Right kidney (tissue), 1 donor: Measurements from ENCODE around the gene ZNF232.
A peak's percentile ranks its signal among the peaks of the same experiment; 100 is the strongest.
"Not testable (repeated sequence)": the region's sequence is repeated elsewhere in the genome, so short reads cannot be mapped to it uniquely, and the experiment has no call there.

ENCODE experiments used
- DNase-seq: peaks from one replicate; pipeline ENCODE4 v3.0.0-alpha.2; 2016

The ZNF232 gene

DNA sequence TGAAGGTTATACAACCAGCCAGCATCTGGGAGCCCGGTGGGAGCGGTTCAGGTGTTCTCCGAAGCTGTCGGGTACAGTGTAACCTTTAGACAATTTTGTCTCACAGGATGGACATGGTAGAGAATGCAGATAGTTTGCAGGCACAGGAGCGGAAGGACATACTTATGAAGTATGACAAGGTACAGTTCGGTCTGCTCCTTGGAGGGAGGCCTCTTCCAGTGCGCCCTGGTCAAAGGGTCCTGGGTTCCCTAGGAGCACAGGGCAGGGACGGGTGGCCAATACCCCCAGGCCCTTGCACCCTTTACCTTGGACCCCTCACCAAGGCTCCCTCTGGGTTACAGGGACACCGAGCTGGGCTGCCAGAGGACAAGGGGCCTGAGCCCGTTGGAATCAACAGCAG lies 18.6 kb upstream of the ZNF232 start:
- not testable (repeated sequence) for DNase-seq

DNA sequence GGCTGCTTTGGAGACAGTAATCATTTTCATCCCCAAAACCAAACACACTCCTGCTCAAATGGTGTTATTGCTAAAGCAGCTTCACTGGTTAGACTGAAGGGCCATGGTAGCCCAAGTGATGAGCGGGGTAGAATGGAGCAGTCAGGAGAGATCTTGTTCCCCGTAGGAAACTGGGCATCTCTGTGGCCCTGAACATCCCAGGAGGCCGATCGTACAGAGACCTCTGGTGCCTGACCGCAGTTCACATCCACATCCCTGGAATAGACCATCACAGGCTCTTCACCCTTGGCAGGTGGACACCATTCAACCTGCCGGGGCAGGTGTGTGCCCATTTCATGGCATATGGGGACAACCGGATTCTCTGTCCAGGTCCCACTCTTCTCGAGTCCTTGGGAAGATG lies 18.1 kb upstream of the ZNF232 start:
- DNase-seq: not testable (repeated sequence)

DNA sequence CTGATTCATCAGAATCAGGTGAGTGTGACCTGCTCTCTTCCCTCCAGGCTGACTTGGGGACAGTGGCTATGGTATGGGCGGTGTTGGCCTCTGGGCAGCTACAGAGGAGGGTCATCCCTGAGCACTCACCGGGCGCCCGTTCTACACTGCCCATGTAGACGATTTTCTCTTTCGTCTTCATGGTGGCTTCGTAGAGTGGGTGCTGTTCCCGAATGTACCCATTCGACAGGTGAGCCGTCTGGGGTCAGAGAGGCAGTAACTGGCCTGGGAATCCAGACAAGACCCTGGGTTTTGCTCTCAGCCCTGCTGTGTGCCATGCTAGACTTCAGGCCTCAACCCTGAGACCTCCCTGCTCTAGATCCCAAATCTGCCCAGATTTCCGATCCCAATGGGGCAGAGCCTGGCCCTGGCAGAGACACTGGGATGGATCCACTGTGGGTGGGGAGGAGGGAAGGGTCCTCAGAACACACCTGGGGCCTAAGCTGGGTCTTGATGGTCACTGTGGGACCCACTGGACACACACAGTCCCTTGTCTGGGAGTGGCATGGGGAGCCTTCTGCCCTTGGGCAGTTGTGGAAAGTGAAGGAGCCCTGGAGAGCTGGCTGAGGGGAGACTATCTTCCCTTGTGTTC lies 17.3 kb upstream of the ZNF232 start:
- no peak for DNase-seq

DNA sequence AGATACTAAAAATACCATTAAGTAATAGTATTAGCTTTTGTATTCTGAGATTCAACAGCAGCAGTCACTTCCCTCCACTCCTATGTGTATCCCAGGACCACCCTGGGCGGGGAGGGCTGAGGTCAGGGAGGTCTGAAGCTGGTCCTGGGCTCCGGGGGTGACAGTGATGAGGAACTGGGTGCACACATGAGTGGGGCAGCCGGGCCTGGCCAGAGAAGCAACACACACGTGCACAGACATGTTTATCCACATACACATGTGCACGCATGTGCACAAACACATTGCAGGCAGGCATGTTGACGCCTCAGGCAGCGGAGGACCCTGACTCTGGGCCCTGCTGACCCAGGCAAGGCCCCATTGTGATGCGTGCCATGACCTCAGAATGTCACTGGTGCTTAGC lies 16.7 kb upstream of the ZNF232 start:
- not testable (repeated sequence) for DNase-seq

DNA sequence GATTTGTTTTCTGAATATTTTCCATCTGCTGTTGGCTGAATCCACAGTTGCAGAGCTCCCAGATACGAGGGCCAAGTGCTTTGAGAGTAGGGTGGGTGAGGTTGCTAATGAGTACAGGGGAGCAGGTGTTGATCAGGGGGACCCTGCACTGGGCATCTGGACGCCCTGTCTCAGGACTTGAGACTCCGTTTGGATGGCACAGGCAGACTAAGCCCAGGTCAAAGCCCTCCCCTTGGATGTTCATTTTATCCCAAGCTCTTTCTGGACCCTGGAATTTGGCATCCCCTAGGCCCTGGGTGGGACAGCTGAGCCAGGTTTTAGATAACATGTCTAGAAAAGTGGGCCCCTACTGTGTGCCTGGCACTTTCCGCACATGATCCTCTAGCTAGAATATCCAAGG lies 16.2 kb upstream of the ZNF232 start:
- no peak for DNase-seq

DNA sequence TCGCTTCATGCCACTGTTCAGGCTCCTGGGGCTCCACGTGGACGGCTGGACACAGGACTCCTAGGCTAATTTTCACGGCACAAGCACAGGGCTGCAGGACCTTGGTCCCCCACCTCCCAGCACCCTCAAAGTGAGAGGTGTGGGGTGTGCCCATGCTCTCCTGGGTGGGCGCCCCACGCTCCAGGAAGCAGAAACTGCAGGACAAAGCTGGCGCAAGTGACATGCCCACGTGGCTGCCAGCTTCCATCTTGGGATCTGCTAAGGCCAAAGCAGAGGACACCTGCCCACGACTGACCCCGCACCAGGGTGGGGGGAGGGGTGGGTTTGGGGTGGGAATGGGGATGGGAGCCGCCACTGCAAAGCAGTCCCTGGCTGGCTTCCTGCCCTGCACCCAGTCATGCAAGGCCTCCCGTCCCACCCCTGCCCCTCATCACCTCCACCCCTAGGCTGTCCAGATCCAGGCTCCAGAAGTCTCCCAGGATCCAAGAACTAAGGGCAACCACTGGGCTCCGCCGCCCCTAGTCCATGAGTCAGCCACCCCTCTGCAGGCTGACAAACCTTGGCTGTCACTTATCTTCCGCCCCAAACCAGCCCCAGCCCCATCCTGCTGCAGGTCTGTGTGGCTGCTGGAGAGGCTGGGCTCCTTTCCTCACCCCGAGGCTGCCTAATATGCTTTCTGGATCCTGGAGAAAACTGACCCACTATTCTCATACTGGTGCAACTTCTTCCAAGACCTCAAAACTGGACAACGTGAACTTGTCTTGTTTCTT lies 15.2 kb upstream of the ZNF232 start:
- no peak for DNase-seq

DNA sequence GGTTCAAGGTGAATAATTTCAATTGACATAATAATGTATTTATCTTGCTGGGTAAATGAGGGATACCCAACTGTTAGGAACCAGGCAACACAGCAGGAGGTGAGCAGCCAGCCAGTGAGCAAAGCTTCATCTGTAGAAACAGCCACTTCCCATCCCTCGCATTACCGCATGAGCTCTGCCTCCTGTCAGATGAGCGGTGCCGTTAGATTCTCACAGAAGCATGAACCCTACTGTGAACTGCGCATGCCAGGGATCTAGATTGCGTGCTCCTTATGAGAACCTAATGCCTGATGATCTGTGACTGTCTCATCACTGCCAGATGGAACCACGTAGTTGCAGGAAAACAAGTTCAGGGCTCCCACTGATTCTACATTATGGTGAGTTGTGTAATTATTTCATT lies 13.2 kb upstream of the ZNF232 start:
- DNase-seq: not testable (repeated sequence)

DNA sequence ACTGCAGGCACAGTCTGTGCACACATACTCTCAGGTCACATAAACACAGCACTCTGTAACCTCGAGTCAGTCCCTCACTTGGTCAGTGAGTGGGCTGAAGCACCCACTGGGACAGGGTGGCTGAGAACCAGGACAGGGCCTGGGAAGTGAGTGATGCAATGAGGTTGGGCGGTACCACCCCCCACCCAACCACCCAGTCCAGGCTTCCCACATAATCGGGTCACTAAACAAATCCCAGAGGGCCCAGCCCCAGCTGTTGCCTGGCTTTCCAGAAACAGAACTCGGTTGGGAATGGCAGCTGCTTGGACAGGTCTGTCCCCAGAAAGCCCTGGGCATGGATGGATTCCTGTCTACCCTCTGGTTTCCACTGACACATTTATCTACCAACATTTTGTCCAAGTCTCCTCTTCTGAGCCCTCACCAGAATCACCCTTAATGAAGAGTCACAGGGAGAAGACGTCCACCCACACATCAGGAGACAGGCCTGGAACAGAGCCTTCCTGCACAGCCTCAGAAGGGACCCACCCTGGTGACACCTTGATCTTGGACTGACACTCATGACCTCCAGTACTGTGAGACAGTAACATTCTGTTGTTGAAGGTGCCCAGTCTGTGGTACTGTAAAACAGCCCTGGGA lies 12.6 kb upstream of the ZNF232 start:
- DNase-seq: not testable (repeated sequence)

DNA sequence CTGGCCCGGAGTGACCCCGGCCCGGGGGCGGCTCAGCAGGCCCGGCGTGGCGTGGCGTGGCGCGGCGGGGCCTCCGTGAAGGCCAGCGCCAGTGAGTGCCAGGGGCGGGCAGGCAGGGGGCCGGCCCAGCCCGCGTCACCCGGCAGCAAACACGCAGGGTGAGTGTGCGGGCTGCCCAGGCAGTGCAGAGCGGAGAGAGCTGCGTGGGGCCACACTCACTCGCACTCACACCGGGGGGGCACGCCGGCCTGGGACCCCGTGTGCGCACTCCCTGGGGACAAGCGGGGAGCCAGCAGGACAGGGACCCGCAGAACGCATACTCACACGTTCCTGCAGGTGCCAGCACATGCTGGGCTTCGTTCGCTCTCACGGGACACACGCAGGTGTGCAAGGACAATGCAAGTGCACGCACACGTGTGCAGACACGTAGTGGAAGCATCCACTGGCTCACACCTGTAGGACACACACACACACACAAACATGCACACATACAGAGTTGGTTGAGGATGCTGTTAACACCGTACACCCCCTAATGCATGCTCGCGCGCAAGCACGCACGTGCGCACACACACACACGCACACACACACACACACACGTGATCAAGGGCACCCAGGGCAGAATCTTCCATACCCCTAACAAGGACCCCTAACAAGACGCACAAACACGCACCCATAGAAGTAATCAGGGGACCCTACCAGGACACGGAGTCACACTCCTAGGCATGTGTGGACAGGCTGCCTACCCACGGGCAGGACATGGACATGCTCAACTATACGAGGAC lies 11.9 kb upstream of the ZNF232 start:
- peak; percentile 27 for DNase-seq

DNA sequence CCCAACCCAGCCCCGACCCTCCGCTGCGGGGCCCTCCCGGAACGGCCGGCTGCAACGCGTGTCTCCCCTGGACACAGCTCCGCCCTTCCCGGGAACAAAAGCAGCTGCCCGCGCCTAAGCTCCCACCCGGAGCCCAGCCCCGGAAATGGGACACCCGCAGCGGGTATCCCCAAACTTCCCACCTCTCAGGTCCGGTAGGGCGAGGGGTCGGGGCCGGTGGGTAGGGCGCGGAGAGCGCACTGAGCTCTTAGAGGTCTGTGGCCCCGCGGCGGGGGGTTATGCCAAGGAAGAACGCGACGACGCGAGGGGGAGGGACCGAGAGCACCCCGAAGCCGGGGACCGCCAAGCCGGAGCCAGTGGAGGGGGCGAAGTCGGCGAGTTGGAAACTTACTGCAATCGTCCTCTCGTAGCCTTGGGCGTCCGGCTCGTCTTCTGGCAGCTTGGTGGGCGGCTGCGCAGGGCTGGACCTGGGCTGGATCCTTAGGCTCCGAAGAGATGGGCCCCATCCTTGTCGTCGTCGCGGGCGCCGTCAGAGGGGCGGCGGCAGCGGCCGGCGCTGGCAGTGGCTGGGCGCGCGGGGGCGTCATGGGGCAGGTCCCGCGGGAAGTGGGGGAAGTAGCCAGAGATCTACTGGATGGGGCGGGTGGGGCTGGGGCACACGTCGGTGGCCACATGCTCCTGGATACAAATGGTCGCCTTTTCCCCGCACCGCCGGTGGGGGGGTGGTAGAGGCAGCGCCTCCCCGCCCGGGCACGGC lies 11.1 kb upstream of the ZNF232 start:
- peak; percentile 85 for DNase-seq

DNA sequence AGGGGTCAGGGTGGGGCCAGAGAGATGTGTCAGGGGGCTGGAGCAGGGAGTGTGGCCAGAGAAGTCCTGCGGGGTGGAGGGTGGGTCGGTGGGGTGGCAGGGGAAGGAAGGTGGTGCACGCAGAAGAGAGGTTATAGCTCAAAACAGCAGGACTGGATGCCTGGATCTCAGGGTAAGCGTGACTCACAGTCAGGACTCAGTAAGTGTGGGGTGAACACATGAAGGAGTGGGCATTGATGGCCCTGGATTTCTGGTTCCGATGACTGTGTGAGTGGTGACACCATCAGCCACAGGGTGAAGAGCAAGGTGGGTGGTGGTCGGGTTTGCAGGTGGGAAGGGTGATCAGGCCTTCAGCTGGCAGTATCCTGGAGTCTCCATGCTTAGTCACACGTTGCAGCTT lies 10.4 kb upstream of the ZNF232 start:
- not testable (repeated sequence) for DNase-seq

DNA sequence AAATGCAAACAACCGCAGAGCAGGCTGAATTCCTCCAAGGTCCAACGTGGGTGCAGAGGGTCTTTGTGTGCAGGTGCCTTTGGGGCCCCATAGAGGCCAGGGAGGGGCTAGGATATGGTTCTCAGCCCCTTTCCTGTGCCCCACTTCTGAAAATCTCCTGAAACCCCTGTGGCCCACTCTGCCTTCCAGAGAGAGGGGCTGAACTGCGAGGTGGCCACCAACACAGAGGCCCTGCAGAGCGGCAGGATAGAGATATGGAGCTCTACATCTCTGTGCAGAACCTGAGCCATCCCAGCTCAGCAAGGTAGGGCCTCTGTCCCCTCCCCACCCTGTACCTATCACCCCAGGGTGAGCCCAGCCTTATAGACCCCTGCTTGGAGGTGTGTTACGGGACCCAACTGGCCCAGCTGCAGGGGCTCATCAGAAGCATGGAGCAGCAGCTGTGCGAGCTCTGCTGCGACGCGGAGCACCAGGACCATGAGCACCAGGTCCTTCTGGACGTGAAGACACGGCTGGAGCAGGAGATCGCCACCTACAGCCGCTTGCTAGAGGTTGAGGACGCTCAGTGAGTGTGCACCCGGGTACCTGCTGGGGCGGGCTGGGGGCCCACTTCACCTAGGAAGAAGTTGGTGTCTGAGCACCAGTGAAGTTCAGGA lies 9.6 kb upstream of the ZNF232 start:
- DNase-seq: no peak

DNA sequence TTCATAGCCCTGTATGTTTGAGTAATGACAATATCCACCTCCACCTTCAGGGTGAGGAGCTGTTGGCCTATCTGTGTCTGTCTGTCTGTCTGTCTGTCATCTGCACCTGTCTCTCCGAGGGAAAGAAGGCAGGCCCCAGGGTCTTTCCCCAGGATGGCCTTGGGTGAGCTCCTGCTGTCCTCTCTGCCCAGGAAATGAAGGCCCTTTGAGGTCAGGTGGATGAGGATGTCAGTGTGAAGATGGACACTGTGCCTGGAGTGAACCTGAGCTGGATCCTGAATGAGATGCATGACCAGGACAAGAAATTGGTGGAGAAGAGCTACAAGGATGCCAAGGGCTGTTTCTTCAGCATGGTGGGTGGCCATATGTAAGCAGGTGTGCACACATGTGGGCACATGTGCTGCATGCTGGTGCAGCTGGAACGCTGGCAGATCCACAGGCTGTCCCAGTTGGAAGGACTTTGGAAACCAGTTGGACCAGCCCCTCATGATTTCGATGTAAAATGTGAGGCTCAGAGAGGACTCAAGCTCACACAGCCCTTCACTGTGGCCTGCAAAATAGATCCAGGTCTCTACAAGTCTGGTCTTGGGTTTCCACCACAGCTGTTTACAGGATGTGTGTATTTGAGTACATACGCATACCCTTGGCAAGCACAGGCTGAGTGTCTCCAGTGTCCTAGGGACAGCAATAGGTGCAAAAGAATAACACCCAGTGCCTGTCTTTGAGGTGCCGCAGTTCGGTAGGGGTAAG lies 8.9 kb upstream of the ZNF232 start:
- DNase-seq: not testable (repeated sequence)

DNA sequence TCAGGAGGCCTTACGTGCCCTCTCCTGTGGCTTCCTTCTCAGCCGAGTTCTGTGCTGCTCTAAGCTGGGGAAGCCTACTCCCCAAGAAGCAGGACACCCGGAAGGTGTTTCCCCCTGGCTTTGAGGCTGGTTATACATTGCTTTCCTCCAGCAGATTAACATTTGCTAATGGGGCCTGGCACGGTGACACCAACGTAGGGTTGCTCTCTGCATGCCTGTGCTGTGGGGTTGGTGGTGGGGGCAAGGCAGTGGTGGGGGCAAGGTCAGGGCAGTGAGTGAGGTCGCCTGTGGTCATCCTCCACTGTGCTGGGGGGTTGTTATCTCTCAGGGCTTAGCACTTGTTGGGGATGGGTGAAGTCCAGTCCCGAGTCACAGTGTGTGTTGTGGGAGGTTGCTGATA lies 8.4 kb upstream of the ZNF232 start:
- no peak for DNase-seq

DNA sequence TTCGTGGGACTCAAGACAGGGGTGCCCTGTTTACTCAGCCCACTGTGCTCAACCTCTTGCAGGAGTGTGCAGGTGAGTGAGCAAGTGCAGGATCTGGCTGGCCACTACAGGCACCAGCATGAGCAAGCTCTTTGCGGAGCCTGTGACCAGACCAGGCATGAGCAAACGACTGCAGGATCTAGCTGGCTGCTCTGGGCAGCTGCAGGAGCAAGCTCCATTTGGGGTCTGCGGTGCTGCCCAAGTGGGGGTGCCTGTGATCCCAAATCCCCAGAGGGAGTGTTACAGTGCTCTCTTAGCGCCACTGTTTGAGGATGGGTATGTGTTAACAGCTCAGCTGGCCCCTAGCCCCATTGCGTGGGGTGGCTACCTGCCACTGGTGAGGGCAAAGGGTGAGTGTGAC lies 6.5 kb upstream of the ZNF232 start:
- no peak for DNase-seq

DNA sequence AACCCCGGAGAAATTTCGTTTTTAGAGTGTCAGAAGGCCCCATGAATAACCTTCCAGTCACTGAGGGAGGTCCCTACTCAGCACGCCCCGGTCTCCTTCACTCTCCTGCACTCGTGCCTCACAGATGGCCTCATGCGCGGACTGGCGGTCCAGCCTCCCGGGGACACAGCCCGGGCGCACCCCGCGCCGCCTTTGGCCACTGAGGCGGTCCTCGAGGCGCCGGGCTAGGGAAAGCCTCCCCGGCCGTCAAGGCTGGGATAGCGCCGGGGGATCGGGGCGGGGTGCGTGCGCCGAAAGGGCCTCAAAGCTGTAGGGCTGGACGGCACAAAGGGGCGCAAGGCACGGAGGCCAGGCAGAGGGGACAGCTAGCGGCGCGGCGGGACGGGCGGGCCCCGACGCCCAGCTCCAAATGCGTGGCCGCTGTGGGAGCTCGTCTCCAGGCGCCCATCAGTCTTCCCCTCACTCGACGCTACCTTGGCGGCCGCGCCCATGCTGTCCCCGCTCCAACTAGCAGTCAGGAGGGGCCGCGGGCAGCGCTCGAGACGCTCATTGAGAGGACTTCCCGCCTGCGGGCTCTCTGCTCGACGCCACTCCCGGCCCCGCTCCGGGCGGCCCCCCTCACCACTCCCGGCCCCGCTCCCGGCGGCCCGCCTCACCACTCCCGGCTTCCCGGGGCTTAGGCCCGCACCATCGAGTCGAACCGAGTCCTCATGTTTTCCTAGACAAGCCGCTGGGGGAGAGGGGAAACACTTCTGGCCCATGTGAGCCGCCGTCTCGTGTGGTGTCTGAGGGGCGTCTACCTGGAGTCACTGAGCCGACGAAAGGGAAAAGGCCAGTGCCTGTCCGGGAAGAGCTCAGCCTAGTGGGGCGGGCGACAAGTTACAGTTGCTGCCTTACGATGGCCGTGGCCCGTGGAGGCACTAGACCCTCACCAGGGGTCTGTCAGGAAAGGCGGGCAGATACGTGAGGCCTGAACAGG lies 4.3 kb upstream of the ZNF232 start, which contains the start of gene USP6:
Gene USP6 (plus strand): TSS at position 360 of the 979 bp plus-strand sequence. CDS start 14,336 bp downstream, outside the sequence.
- peak; percentile 63 for DNase-seq

DNA sequence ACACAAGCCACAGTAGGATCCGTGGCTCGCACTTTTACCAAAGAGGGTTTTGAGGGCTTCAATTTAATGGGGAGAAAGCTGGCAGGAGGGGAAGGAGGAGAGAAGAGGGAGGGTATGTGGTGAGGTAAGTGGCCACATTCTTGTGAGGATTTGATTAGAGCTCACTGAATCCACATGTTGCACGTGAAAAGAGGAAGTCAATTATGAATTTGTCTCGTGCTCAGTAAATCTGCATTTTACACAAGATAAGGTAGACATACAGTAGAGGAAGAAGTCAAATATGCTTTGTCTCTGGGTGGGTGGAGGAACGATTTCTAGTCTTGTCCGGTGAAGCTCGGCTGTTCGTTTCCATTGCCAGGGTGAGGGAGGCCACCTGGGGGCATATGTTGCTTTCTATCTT lies 862 bp downstream of the ZNF232 start:
- DNase-seq: no peak

DNA sequence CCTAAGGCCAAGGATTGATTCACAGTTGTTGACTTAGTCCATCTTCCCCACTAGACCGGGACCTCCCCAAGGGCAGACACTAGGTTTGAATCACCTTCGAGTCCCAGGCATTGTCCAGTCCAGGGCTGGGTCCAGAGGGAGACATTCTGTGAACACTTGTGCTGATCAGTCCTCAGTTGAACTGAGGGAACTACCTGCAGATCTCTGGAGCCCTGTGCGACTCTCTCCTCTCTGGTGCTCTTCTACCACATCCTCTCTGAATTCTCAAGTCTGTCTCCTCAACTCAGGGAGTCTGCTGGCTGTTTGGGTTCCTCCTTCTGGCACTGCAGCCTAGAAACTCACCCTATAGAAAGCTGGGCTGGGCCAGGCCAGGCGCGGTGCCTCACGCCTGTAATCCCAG lies 10.8 kb downstream of the ZNF232 start:
- DNase-seq: no peak

DNA sequence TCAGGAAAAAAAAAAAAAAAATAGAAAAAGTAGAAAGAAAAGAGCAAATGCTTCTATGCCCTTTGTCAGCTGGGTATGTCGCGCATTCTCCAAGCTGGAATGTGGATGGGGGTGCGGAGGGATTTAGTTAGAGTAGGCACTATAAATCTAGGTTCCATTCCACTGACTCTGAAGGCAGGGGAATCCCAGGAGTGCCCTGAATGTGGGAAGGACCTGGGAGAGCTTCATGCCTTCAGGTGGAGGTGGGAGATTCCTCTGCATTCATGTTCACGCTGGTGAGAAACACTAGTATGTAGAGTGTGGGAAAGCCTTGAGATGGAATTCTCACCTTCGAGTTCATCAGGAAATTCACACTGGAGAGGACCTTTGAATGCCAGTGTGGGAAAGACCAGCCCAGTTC lies 12.4 kb downstream of the ZNF232 start:
- no peak for DNase-seq
